ENCODE results near the gene LPP. TPM values are rescaled to one million over a fixed set of nuclear protein-coding genes. Genes with fewer than 3 reads are reported as not detected.

The LPP gene
- total and polyA plus RNA-seq, 9 of the 15 experiments (the other 6 are each of a cell fraction or from before 2014, with no cell fraction given), result 0.07 to 0.18 TPM; not detected in 7

- ChIA-PET CTCF (ENCODE audit: low intra/inter-chr PET ratio) (no interaction called here), POLR2A (no interaction called here)
- in situ Hi-C loops (cut with MboI), result no loop called here
- DNase-seq (ENCODE audit: extremely low read depth in 1 of 4, low spot score in 3 of 4), result no peak
- no peak for FAIRE-seq
- Histone ChIP-seq H2AFZ (ENCODE audit: low read depth, low read length) (no peak overlapping the region), H4K20me1 (replicated peaks; ENCODE audit: control insufficient read depth, insufficient read depth, low read length) (no peaks in the 10 kb centered on the region), H3K4me2 (ENCODE audit: insufficient read depth, low read length) (no peak overlapping the region), H3K79me2 (ENCODE audit: control insufficient read depth, insufficient read depth, low read length) (no peaks in the 10 kb centered on the region), H3K4me1 (replicated peaks in 1 of 2; ENCODE audit: control insufficient read depth in 2 of 2, insufficient read depth in 2 of 2, low read length in 2 of 2) (no peaks in the 10 kb centered on the region), H3K27ac (ENCODE audit: extremely low read depth, low read depth, low read length) (no peak overlapping the region), H3K36me3 (ENCODE audit: control insufficient read depth, insufficient read depth, low read length) (no peaks in the 10 kb centered on the region), H3K27me3 (ENCODE audit: control insufficient read depth in 2 of 2, insufficient read depth in 2 of 2, low read length in 2 of 2) (no peaks in the 10 kb centered on the region), H3K9me3 (replicated peaks; ENCODE audit: control insufficient read depth, insufficient read depth, low read depth, low read length) (no peaks in the 10 kb centered on the region), H3K4me3 (no peak overlapping the region), H3K9me1 (ENCODE audit: control insufficient read depth, insufficient read depth, low read length) (no peaks in the 10 kb centered on the region), H3K9ac (ENCODE audit: insufficient read depth in 1 of 2, low read depth in 2 of 2, low read length in 2 of 2) (no peak overlapping the region)
- WGBS (ENCODE audit: insufficient coverage, low coverage, missing lambda C conversion rate), result 0% methylated on average over 3 of the region's 3 CpGs
- no peak for ATAC-seq
- no TSS peak for BruUV-seq (replicated peaks)
- intact Hi-C loops (cut with micrococcal nuclease), result no loop called here
- no peak for TF ChIP-seq ZNF583 (CRISPR knock-in tag; IDR thresholded peaks at IDR 0.05)
- no peak for TF ChIP-seq ZNF766 (CRISPR knock-in tag; conservative IDR thresholded peaks at IDR 0.05)
- no peak for TF ChIP-seq SMARCE1 (IDR thresholded peaks at IDR 0.05)
- TF ChIP-seq THRA (IDR thresholded peaks at IDR 0.05), result no peak
- TF ChIP-seq NR3C1 (CRISPR knock-in tag; IDR thresholded peaks at IDR 0.05), result no peak
- TF ChIP-seq ZNF41 (CRISPR knock-in tag; conservative IDR thresholded peaks at IDR 0.05), result no peak
- no peak for TF ChIP-seq HDGF (IDR thresholded peaks at IDR 0.05)
- TF ChIP-seq ZBTB49 (CRISPR knock-in tag; IDR thresholded peaks at IDR 0.05; ENCODE audit: borderline replicate concordance), result no peak
- TF ChIP-seq RBFOX2 (IDR thresholded peaks at IDR 0.05; ENCODE audit: low read depth, low read length), result no peak
- TF ChIP-seq ZNF263 (CRISPR knock-in tag; IDR thresholded peaks at IDR 0.05; ENCODE audit: borderline replicate concordance), result no peak
- no peak for TF ChIP-seq TAF1 (IDR thresholded peaks at IDR 0.05; ENCODE audit: control insufficient read depth, extremely low read depth, insufficient read depth, low read length, severe bottlenecking)
- TF ChIP-seq GMEB1 (CRISPR knock-in tag; IDR thresholded peaks at IDR 0.05), result no peak
- TF ChIP-seq THRAP3 (IDR thresholded peaks at IDR 0.05; ENCODE audit: borderline replicate concordance), result no peak
- no peak for TF ChIP-seq NUFIP1 (IDR thresholded peaks at IDR 0.05; ENCODE audit: partially characterized antibody)
- no peak for TF ChIP-seq EZH2 (IDR thresholded peaks at IDR 0.05; ENCODE audit: borderline replicate concordance, low read depth, low read length)
- TF ChIP-seq ESRRA (IDR thresholded peaks at IDR 0.05; ENCODE audit: borderline replicate concordance, low read depth), result no peak
- TF ChIP-seq NFIC (IDR thresholded peaks at IDR 0.05), result no peak
- TF ChIP-seq FOXM1 (IDR thresholded peaks at IDR 0.05; ENCODE audit: low read depth), result no peak
- TF ChIP-seq FOXM1 (CRISPR knock-in tag; IDR thresholded peaks at IDR 0.05; ENCODE audit: low read depth), result no peak
Measured at GRCh38 chr3:188656196-188656982, 502.4 kb downstream of the LPP start.

Data from K562 (cell line).